AG09319 (cell line): ENCODE measurements around the gene RABGAP1L.

Source experiments
- DNase-seq: peaks from one replicate; pipeline ENCODE4 v3.0.0-alpha.2; 2010; ENCODE audit warnings: low read depth; ENCODE audit errors: extremely low read depth
- CTCF ChIP-seq: IDR thresholded peaks from 2 replicates; pipeline ENCODE4 v1.5.1; 2011; ENCODE audit warnings: low read depth, mild to moderate bottlenecking, inconsistent platforms, low read length, moderate library complexity

RABGAP1L gene

GRCh38 chr1:174967845-174968705 lies 808.8 kb downstream of the RABGAP1L start:
- DNase-seq: no peak
- no peak for TF ChIP-seq CTCF

GRCh38 chr1:174968750-174969244 lies 809.5 kb downstream of the RABGAP1L start:
- TF ChIP-seq CTCF: no peak
- no peak for DNase-seq

- DNase-seq: no peak
- no peak for TF ChIP-seq CTCF
Measured at GRCh38 chr1:174969977-174970376, 810.7 kb downstream of the RABGAP1L start.

GRCh38 chr1:174971466-174971865 lies 812.1 kb downstream of the RABGAP1L start:
- DNase-seq: no peak
- no peak for TF ChIP-seq CTCF

- no peak for TF ChIP-seq CTCF
- DNase-seq: no peak
Measured at GRCh38 chr1:174971902-174972301, 812.6 kb downstream of the RABGAP1L start.

- TF ChIP-seq CTCF: no peak
- DNase-seq: no peak
Measured at GRCh38 chr1:174974711-174975119, 815.4 kb downstream of the RABGAP1L start.

- TF ChIP-seq CTCF: no peak
- no peak for DNase-seq
Measured at GRCh38 chr1:174975764-174976163, 816.4 kb downstream of the RABGAP1L start.
